CD4-positive, CD25-positive, alpha-beta regulatory T cell (primary cell): ENCODE results near the gene AK4. TPM values are rescaled to one million over a fixed set of nuclear protein-coding genes. Genes with fewer than 3 reads are reported as not detected.

ENCODE experiments used
- ATAC-seq, 2 donors: fragments of 150-1000 bp; cut with Tn5 transposase; one replicate each; pipeline ENCODE4 v1.10.0; 2021; ENCODE audit warnings: low read depth in 2 of 2, moderate number of reproducible peaks in 2 of 2, moderate library complexity in 1 of 2
- DNase-seq, 3 donors: peaks; one replicate each; pipeline versions ENCODE4 v3.0.0 to v3.0.0-alpha.2; 2012 to 2022; ENCODE audit warnings: mixed read lengths in 1 of 3
- H3K27ac ChIP-seq: one replicate; pipeline ENCODE4 v1.7.0; 2013; ENCODE audit warnings: mild to moderate bottlenecking, low read length; ENCODE audit not compliant: insufficient read depth, poor library complexity, severe bottlenecking
- H3K27me3 ChIP-seq: one replicate; pipeline ENCODE4 v1.7.0; 2013; ENCODE audit warnings: low read length; ENCODE audit not compliant: control insufficient read depth, insufficient read depth
- H3K36me3 ChIP-seq: one replicate; pipeline ENCODE4 v1.7.0; 2013; ENCODE audit warnings: mild to moderate bottlenecking, low read length, moderate library complexity; ENCODE audit not compliant: control insufficient read depth, insufficient read depth
- H3K4me1 ChIP-seq: 2 replicates; pipeline ENCODE4 v1.7.0; 2013; ENCODE audit warnings: mild to moderate bottlenecking, low read length; ENCODE audit not compliant: insufficient read depth, control insufficient read depth, poor library complexity, severe bottlenecking
- H3K4me3 ChIP-seq: one replicate; pipeline ENCODE4 v1.7.0; 2013; ENCODE audit warnings: low read depth, mild to moderate bottlenecking, low read length, moderate library complexity
- H3K9me3 ChIP-seq, 2 experiments: 1 replicate in 1 of 2; 2 replicates in 1 of 2; pipeline ENCODE4 v1.7.0; 2013; ENCODE audit warnings: low read length in 2 of 2, mild to moderate bottlenecking in 1 of 2, moderate library complexity in 1 of 2; ENCODE audit not compliant: control insufficient read depth in 2 of 2
- H3K27ac Mint-ChIP-seq, 3 donors: one replicate each; pipeline ENCODE4 v1.8.0; 2020 to 2022; ENCODE audit warnings: mild to moderate bottlenecking in 3 of 3, mixed read lengths in 3 of 3, moderate library complexity in 2 of 3
- H3K27me3 Mint-ChIP-seq: one replicate; pipeline ENCODE4 v1.8.0; 2022; ENCODE audit warnings: mild to moderate bottlenecking, mixed read lengths
- H3K36me3 Mint-ChIP-seq: one replicate; pipeline ENCODE4 v1.8.0; 2020; ENCODE audit warnings: mixed read lengths
- H3K4me1 Mint-ChIP-seq, 4 donors: one replicate each; pipeline ENCODE4 v1.8.0; 2020 to 2022; ENCODE audit warnings: mixed read lengths in 4 of 4, mild to moderate bottlenecking in 1 of 4
- H3K4me3 Mint-ChIP-seq, 4 donors: one replicate each; pipeline ENCODE4 v1.8.0; 2020 to 2022; ENCODE audit warnings: mild to moderate bottlenecking in 4 of 4, mixed read lengths in 4 of 4, moderate library complexity in 3 of 4
- H3K9me3 Mint-ChIP-seq, 7 donors: one replicate each; pipeline ENCODE4 v1.8.0; 2020 to 2022; ENCODE audit warnings: mixed read lengths in 7 of 7, mild to moderate bottlenecking in 3 of 7, moderate library complexity in 2 of 7
- polyA plus RNA-seq, 4 donors: library from polyadenylated mRNA; unstranded; fragments of 300-500 nt; fragmentation: Illumina TruSeq; gene quantifications; one replicate each; pipeline ENCODE4 v1.2.3, GENCODE V29; 2021
- total RNA-seq: library from RNA; stranded (reverse); gene quantifications from one replicate; pipeline ENCODE4 v1.2.3, GENCODE V29; 2022

Gene AK4
- total and polyA plus RNA-seq, 5 donors from 2014 or later: 0.08 to 0.56 (median 0.26) TPM; not detected in 1

DNA sequence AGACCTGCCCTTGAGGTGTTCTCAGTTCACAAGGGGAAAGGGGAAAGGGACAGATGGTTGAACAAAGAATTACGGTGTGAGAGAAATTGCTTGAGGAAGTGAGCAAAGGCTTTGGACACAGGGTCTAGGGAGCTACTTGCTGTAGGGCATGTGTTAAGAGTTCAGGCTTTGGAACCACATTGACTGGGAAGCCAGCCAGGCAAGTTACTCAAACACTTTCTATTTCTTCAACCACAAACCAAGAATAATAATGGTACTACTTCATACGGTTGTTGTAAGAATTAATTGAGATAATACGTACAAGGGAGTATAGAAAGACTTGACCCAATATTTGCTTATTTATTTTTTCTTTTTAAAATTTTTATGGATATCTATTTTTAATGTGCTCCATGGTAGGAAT is 26.6 kb downstream of the AK4 start:
- H3K4me3 ChIP-seq: no peak overlapping the region
- Mint-ChIP-seq H3K9me3 (no peaks in the 10 kb centered on the region), H3K27me3 (peaks cover 4% of the 10 kb centered on the region), H3K4me1 (no peaks in the 10 kb centered on the region), H3K27ac (no peak overlapping the region), H3K4me3 (no peak overlapping the region), H3K36me3 (no peaks in the 10 kb centered on the region)
- DNase-seq (no peak), ATAC-seq (no peak)
- H3K27me3 ChIP-seq: peaks cover 4% of the 10 kb centered on the region
- no peak overlapping the region for H3K27ac ChIP-seq
- no peaks in the 10 kb centered on the region for H3K4me1 ChIP-seq
- no peaks in the 10 kb centered on the region for H3K36me3 ChIP-seq
- no peaks in the 10 kb centered on the region for H3K9me3 ChIP-seq

- Histone ChIP-seq H3K27me3 (peaks cover 4% of the 10 kb centered on the region), H3K4me3 (no peak overlapping the region), H3K4me1 (no peaks in the 10 kb centered on the region), H3K9me3 (no peaks in the 10 kb centered on the region), H3K36me3 (no peaks in the 10 kb centered on the region), H3K27ac (no peak overlapping the region)
- no peaks in the 10 kb centered on the region for H3K4me1 Mint-ChIP-seq
- peaks cover 4% of the 10 kb centered on the region for H3K27me3 Mint-ChIP-seq
- no peaks in the 10 kb centered on the region for H3K9me3 Mint-ChIP-seq
- H3K27ac Mint-ChIP-seq: no peak overlapping the region
- DNase-seq (no peak), ATAC-seq (no peak)
- no peak overlapping the region for H3K4me3 Mint-ChIP-seq
- H3K36me3 Mint-ChIP-seq: no peaks in the 10 kb centered on the region
Observed at GRCh38 chr1:65175171-65176055, 27.4 kb downstream of the AK4 start.

DNA sequence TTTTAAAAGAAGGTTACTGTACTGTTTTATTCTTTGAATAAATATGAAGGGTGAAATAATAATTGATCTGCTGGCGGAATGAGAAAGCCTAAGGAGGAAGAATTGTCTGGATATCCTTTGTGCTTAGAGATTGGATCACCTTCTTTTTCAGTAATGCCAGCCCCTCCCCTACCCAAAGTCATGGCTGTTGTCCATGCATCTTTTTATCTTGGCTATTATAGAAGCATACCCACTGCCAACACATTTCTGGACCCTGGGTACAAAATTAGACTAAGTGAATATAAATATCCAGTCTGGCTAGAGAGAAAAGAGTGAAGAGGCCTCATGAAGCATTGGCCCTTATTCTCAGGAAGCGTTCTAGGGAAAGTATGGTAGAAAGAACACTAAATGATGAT is 28.1 kb downstream of the AK4 start:
- no peaks in the 10 kb centered on the region for H3K36me3 Mint-ChIP-seq
- no peak overlapping the region for H3K27ac Mint-ChIP-seq
- H3K9me3 Mint-ChIP-seq: no peaks in the 10 kb centered on the region
- Histone ChIP-seq H3K4me1 (no peaks in the 10 kb centered on the region), H3K4me3 (no peak overlapping the region), H3K36me3 (no peaks in the 10 kb centered on the region), H3K27me3 (peaks cover 4% of the 10 kb centered on the region), H3K9me3 (no peaks in the 10 kb centered on the region), H3K27ac (no peak overlapping the region)
- peaks cover 4% of the 10 kb centered on the region for H3K27me3 Mint-ChIP-seq
- ATAC-seq (no peak), DNase-seq (no peak)
- no peak overlapping the region for H3K4me3 Mint-ChIP-seq
- no peaks in the 10 kb centered on the region for H3K4me1 Mint-ChIP-seq

GRCh38 chr1:65176591-65176990 is 28.6 kb downstream of the AK4 start:
- DNase-seq (no peak), ATAC-seq (no peak)
- no peak overlapping the region for H3K4me3 ChIP-seq
- no peaks in the 10 kb centered on the region for H3K9me3 ChIP-seq
- Mint-ChIP-seq H3K36me3 (no peaks in the 10 kb centered on the region), H3K4me3 (no peak overlapping the region), H3K9me3 (no peaks in the 10 kb centered on the region), H3K27me3 (peaks cover 4% of the 10 kb centered on the region), H3K4me1 (no peaks in the 10 kb centered on the region), H3K27ac (no peak overlapping the region)
- H3K36me3 ChIP-seq: no peaks in the 10 kb centered on the region
- peaks cover 4% of the 10 kb centered on the region for H3K27me3 ChIP-seq
- H3K4me1 ChIP-seq: no peaks in the 10 kb centered on the region
- H3K27ac ChIP-seq: no peak overlapping the region

GRCh38 chr1:65177457-65177856 is 29.5 kb downstream of the AK4 start:
- H3K27ac Mint-ChIP-seq: no peak overlapping the region
- no peaks in the 10 kb centered on the region for H3K9me3 ChIP-seq
- no peaks in the 10 kb centered on the region for H3K9me3 Mint-ChIP-seq
- H3K4me3 Mint-ChIP-seq: no peak overlapping the region
- peaks cover 4% of the 10 kb centered on the region for H3K27me3 ChIP-seq
- H3K27ac ChIP-seq: no peak overlapping the region
- H3K27me3 Mint-ChIP-seq: peaks cover 4% of the 10 kb centered on the region
- H3K36me3 Mint-ChIP-seq: no peaks in the 10 kb centered on the region
- no peak overlapping the region for H3K4me3 ChIP-seq
- no peaks in the 10 kb centered on the region for H3K4me1 Mint-ChIP-seq
- ATAC-seq (no peak), DNase-seq (no peak)
- H3K36me3 ChIP-seq: no peaks in the 10 kb centered on the region
- no peaks in the 10 kb centered on the region for H3K4me1 ChIP-seq

DNA sequence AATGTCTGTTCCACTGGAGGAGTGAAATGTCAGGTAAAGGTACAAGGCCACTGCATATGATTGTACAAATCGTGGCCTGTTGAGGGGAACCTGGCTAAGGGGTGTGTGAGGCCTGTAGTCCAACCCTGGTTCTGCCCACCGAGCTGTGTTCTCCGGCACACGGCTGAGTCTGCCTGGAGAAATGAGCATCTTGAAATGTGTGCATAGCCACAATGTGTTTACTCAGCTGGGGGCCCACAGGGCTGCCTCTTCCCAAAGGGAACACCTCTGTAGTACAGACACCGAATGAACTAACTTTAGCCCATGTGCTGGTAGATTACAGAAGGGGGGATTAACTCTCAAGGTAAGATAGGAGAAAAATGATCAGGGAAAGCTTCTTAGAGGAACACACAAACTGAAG is 30.2 kb downstream of the AK4 start:
- Histone ChIP-seq H3K9me3 (no peaks in the 10 kb centered on the region), H3K27ac (no peak overlapping the region), H3K4me3 (no peak overlapping the region), H3K27me3 (peaks cover 4% of the 10 kb centered on the region), H3K4me1 (no peaks in the 10 kb centered on the region), H3K36me3 (no peaks in the 10 kb centered on the region)
- DNase-seq: no peak
- no peak for ATAC-seq
- Mint-ChIP-seq H3K4me3 (no peak overlapping the region), H3K4me1 (no peaks in the 10 kb centered on the region), H3K9me3 (no peaks in the 10 kb centered on the region), H3K36me3 (no peaks in the 10 kb centered on the region), H3K27ac (no peak overlapping the region), H3K27me3 (peaks cover 4% of the 10 kb centered on the region)

DNA sequence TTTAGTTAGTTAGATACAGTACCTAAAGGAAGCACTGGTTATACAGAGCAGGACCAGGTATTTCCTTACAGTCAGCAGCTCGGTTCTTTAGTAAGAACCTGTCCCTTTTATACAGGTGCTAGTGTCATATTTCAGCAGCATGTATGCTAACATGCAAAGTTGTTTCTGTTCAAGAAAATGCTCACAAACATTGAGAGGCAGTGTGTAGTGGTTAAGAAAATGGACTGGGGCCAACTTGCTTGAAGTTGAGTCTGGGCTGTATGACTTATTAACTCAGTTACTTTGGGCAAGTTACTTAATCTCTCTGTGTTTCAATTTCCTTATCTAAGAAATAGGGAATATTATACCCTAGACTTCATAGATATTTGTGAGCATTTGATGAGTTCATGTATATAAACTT is 31.1 kb downstream of the AK4 start:
- ATAC-seq (no peak), DNase-seq (no peak)
- Histone ChIP-seq H3K27me3 (peaks cover 4% of the 10 kb centered on the region), H3K4me1 (no peaks in the 10 kb centered on the region), H3K9me3 (no peaks in the 10 kb centered on the region), H3K4me3 (no peak overlapping the region), H3K36me3 (no peaks in the 10 kb centered on the region), H3K27ac (no peak overlapping the region)
- Mint-ChIP-seq H3K36me3 (no peaks in the 10 kb centered on the region), H3K4me1 (no peaks in the 10 kb centered on the region), H3K4me3 (no peak overlapping the region), H3K27me3 (peaks cover 1% of the 10 kb centered on the region), H3K27ac (no peak overlapping the region), H3K9me3 (no peaks in the 10 kb centered on the region)

DNA sequence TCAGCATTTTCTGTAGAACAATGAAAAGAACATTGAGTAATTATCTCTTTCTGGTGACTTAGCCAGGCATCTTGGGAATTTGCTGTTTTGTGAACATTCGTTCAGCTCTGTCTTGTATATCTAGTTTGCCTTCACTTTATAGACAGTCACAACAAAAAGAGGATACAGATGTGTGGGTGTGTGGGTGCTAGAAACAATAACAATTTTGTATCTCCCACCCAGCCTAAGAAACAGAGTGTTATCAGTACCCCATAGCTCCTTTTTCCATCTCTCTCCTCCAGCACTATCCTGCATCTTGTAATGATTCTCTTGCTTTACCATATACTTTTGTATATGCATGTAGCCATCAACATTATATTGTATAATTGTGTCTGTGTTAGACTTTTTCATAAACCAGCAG is 33.0 kb downstream of the AK4 start:
- no peak for DNase-seq
- peaks cover 0 to 2% (median 0%) of the 10 kb centered on the region in 7 donors for H3K9me3 Mint-ChIP-seq
- ATAC-seq: no peak
- no peak overlapping the region for H3K27ac Mint-ChIP-seq
- no peak overlapping the region for H3K27ac ChIP-seq
- no peaks in the 10 kb centered on the region for H3K4me1 Mint-ChIP-seq
- H3K4me3 ChIP-seq: no peak overlapping the region
- H3K36me3 ChIP-seq: no peaks in the 10 kb centered on the region
- no peaks in the 10 kb centered on the region for H3K9me3 ChIP-seq
- no peak overlapping the region for H3K4me3 Mint-ChIP-seq
- H3K27me3 Mint-ChIP-seq: no peaks in the 10 kb centered on the region
- no peaks in the 10 kb centered on the region for H3K4me1 ChIP-seq
- H3K27me3 ChIP-seq: peaks cover 5% of the 10 kb centered on the region
- no peaks in the 10 kb centered on the region for H3K36me3 Mint-ChIP-seq
